Colonic mucosa (tissue), 4 donors: ENCODE measurements around the gene AZI2. TPM values are rescaled to one million over a fixed set of nuclear protein-coding genes. Genes with fewer than 3 reads are reported as not detected.

Source experiments
- DNase-seq: peaks from one replicate; pipeline ENCODE4 v3.0.0-alpha.2; 2020
- H3K27ac ChIP-seq: fragments of 200-600 bp; one replicate; pipeline ENCODE4 v1.8.0; 2021
- H3K27me3 ChIP-seq: fragments of 200-600 bp; one replicate; pipeline ENCODE4 v1.8.0; 2021
- H3K36me3 ChIP-seq: fragments of 200-600 bp; one replicate; pipeline ENCODE4 v1.8.0; 2021
- H3K4me1 ChIP-seq: fragments of 200-600 bp; one replicate; pipeline ENCODE4 v1.8.0; 2021; ENCODE audit warnings: mild to moderate bottlenecking
- H3K4me3 ChIP-seq: fragments of 200-600 bp; one replicate; pipeline ENCODE4 v1.8.0; 2021
- H3K9ac ChIP-seq, 2 donors: one replicate each; pipeline ENCODE4 v1.7.0; 2013; ENCODE audit warnings: control low read depth in 2 of 2, low read depth in 2 of 2, low read length in 2 of 2
- H3K9me3 ChIP-seq: fragments of 200-600 bp; one replicate; pipeline ENCODE4 v1.8.0; 2021
- CTCF ChIP-seq: fragments of 200-600 bp; IDR thresholded peaks from one replicate; pipeline ENCODE4 v1.8.0; 2022; ENCODE audit warnings: antibody characterized with exemption, mild to moderate bottlenecking
- intact Hi-C: fragments of 100-400 bp; cut with DNase I; formaldehyde crosslinking; loops from one replicate; pipeline ENCODE4 v1.14.1; 2022
- total RNA-seq, 2 donors: library from RNA; stranded (reverse); fragmentation: NEBNext Ultra II Directional in 1 of 2; extraction: Animal tissue kit (Norgen Biotek cat#: 25700) in 1 of 2; gene quantifications; one replicate each; pipeline ENCODE4 v1.2.1, GENCODE V29; 2021
- donor health status: healthy.
- donor health status: DM: no; HTN: no; CAD: no.
- donor health status: DM: no; HTN: no; CAD: no.

Gene AZI2
- total RNA-seq, 2 donors from 2014 or later, result 31.9 to 47.0 TPM

GRCh38 chr3:28301688-28302087 lies 46.9 kb downstream of the AZI2 start:
- Histone ChIP-seq H3K9ac (no peak overlapping the region), H3K4me1 (no peaks in the 10 kb centered on the region), H3K4me3 (no peak overlapping the region), H3K9me3 (no peaks in the 10 kb centered on the region), H3K27ac (no peak overlapping the region), H3K36me3 (no peaks in the 10 kb centered on the region), H3K27me3 (no peaks in the 10 kb centered on the region)
- DNase-seq, result no peak
- intact Hi-C loops, result no loop called here
- TF ChIP-seq CTCF, result no peak

- no peak for TF ChIP-seq CTCF
- no peak overlapping the region for H3K27ac ChIP-seq
- no peaks in the 10 kb centered on the region for H3K27me3 ChIP-seq
- H3K4me1 ChIP-seq, result no peaks in the 10 kb centered on the region
- intact Hi-C loops, result no loop called here
- no peaks in the 10 kb centered on the region for H3K9me3 ChIP-seq
- no peak overlapping the region for H3K9ac ChIP-seq
- no peaks in the 10 kb centered on the region for H3K36me3 ChIP-seq
- no peak overlapping the region for H3K4me3 ChIP-seq
- DNase-seq, result no peak
Measured at GRCh38 chr3:28300345-28300962, 48.2 kb downstream of the AZI2 start.

GRCh38 chr3:28299705-28300104 lies 48.9 kb downstream of the AZI2 start:
- no peaks in the 10 kb centered on the region for H3K9me3 ChIP-seq
- intact Hi-C loops, result no loop called here
- H3K9ac ChIP-seq, result no peak overlapping the region
- TF ChIP-seq CTCF, result no peak
- no peaks in the 10 kb centered on the region for H3K27me3 ChIP-seq
- no peaks in the 10 kb centered on the region for H3K4me1 ChIP-seq
- no peak for DNase-seq
- H3K27ac ChIP-seq, result no peak overlapping the region
- H3K36me3 ChIP-seq, result no peaks in the 10 kb centered on the region
- no peak overlapping the region for H3K4me3 ChIP-seq

GRCh38 chr3:28295898-28296490 lies 52.6 kb downstream of the AZI2 start:
- no peak for TF ChIP-seq CTCF
- no peak for DNase-seq

GRCh38 chr3:28294667-28295413 lies 53.8 kb downstream of the AZI2 start:
- H3K27me3 ChIP-seq, result no peaks in the 10 kb centered on the region
- H3K27ac ChIP-seq, result no peak overlapping the region
- intact Hi-C loops, result no loop called here
- no peak for TF ChIP-seq CTCF
- no peak overlapping the region for H3K9ac ChIP-seq
- H3K4me1 ChIP-seq, result no peaks in the 10 kb centered on the region
- H3K4me3 ChIP-seq, result no peak overlapping the region
- DNase-seq, result no peak
- H3K36me3 ChIP-seq, result no peaks in the 10 kb centered on the region
- no peaks in the 10 kb centered on the region for H3K9me3 ChIP-seq

More at GRCh38 chr3:28295898-28296490, 52.6 kb downstream of the AZI2 start:
- Histone ChIP-seq H3K4me1 (no peaks in the 10 kb centered on the region), H3K36me3 (no peaks in the 10 kb centered on the region), H3K9ac (no peak overlapping the region), H3K4me3 (no peak overlapping the region), H3K27ac (no peak overlapping the region), H3K27me3 (no peaks in the 10 kb centered on the region), H3K9me3 (no peaks in the 10 kb centered on the region)
- intact Hi-C loops, result no loop called here
